EH (cell line): ENCODE results near the gene ATF7.
"Not testable (repeated sequence)": the region's sequence is repeated elsewhere in the genome, so short reads cannot be mapped to it uniquely, and the experiment has no call there.

Source experiments
- DNase-seq: peaks from one replicate; pipeline ENCODE4 v3.0.0-alpha.2; 2015; ENCODE audit warnings: low read depth

Gene ATF7

GRCh38 chr12:53626702-53627169 lies 554 bp upstream of the ATF7 start:
- DNase-seq: peak; percentile 7

GRCh38 chr12:53625373-53625945 lies 723 bp downstream of the ATF7 start:
- DNase-seq: no peak

- peak; percentile 24 for DNase-seq
Observed at GRCh38 chr12:53624956-53625355, 1.2 kb downstream of the ATF7 start.

GRCh38 chr12:53624458-53624857 lies 1.7 kb downstream of the ATF7 start:
- peak; percentile 2 for DNase-seq

GRCh38 chr12:53623548-53624385 lies 2.4 kb downstream of the ATF7 start:
- peak; percentile 64 for DNase-seq

- DNase-seq: no peak
Observed at GRCh38 chr12:53622724-53623123, 3.5 kb downstream of the ATF7 start.

GRCh38 chr12:53618275-53618674 lies 7.9 kb downstream of the ATF7 start:
- DNase-seq: no peak

GRCh38 chr12:53617700-53618099 lies 8.5 kb downstream of the ATF7 start:
- no peak for DNase-seq

- DNase-seq: no peak
Observed at GRCh38 chr12:53616950-53617349, 9.2 kb downstream of the ATF7 start.

- DNase-seq: peak; percentile 19
Observed at GRCh38 chr12:53613821-53614220, 12.4 kb downstream of the ATF7 start.

- no peak for DNase-seq
Observed at GRCh38 chr12:53612978-53613377, 13.2 kb downstream of the ATF7 start.

GRCh38 chr12:53611304-53611703 lies 14.9 kb downstream of the ATF7 start:
- no peak for DNase-seq

GRCh38 chr12:53606688-53607087 lies 19.5 kb downstream of the ATF7 start:
- DNase-seq: not testable (repeated sequence)

- no peak for DNase-seq
Observed at GRCh38 chr12:53604581-53604980, 21.6 kb downstream of the ATF7 start.

- DNase-seq: no peak
Observed at GRCh38 chr12:53603804-53604203, 22.4 kb downstream of the ATF7 start.

- DNase-seq: no peak
Observed at GRCh38 chr12:53603196-53603595, 23.0 kb downstream of the ATF7 start.

- no peak for DNase-seq
Observed at GRCh38 chr12:53602176-53602864, 23.9 kb downstream of the ATF7 start.

- no peak for DNase-seq
Observed at GRCh38 chr12:53601296-53601847, 24.8 kb downstream of the ATF7 start.

GRCh38 chr12:53600490-53601295 lies 25.5 kb downstream of the ATF7 start:
- no peak for DNase-seq

GRCh38 chr12:53599579-53599978 lies 26.6 kb downstream of the ATF7 start:
- peak; percentile 17 for DNase-seq

GRCh38 chr12:53598971-53599370 lies 27.2 kb downstream of the ATF7 start:
- DNase-seq: not testable (repeated sequence)

- DNase-seq: peak; percentile 77
Observed at GRCh38 chr12:53596920-53597363, 29.2 kb downstream of the ATF7 start.
